NB4 (cell line): ENCODE data around the gene KCTD12.

ENCODE experiments used
- DNase-seq: peaks from one replicate; pipeline ENCODE4 v3.0.0; 2010; ENCODE audit warnings: low read depth
- H3K4me3 ChIP-seq: one replicate; pipeline ENCODE4 v1.5.1; 2011; ENCODE audit warnings: mild to moderate bottlenecking, low read depth, low read length, moderate library complexity
- CTCF ChIP-seq: IDR thresholded peaks from one replicate; pipeline ENCODE4 v1.5.1; 2012; ENCODE audit warnings: low read depth, low read length
- MYC ChIP-seq: IDR thresholded peaks from 2 replicates; pipeline ENCODE4 v1.6.1; 2011; ENCODE audit warnings: low read depth, low read length
- POLR2A ChIP-seq: IDR thresholded peaks from 2 replicates; pipeline ENCODE4 v1.6.1; 2011; ENCODE audit warnings: mild to moderate bottlenecking; ENCODE audit not compliant: insufficient read length; ENCODE audit errors: extremely low read depth
- TF ChIP-seq, protein P1 (sequence below): IDR thresholded peaks from 2 replicates; pipeline ENCODE4 v1.6.1; 2011; ENCODE audit warnings: low read depth, low read length

Gene KCTD12

GRCh38 chr13:76890021-76890420 lies 3.8 kb upstream of the KCTD12 start:
- TF ChIP-seq POLR2A, result no peak
- no peak for DNase-seq
- no peak overlapping the region for H3K4me3 ChIP-seq

GRCh38 chr13:76889254-76889653 lies 3.0 kb upstream of the KCTD12 start:
- no peak for TF ChIP-seq CTCF
- H3K4me3 ChIP-seq, result no peak overlapping the region
- no peak for DNase-seq

GRCh38 chr13:76888421-76888820 lies 2.2 kb upstream of the KCTD12 start:
- H3K4me3 ChIP-seq, result no peak overlapping the region
- no peak for DNase-seq
- no peak for TF ChIP-seq MYC
- TF ChIP-seq, protein P1, sequence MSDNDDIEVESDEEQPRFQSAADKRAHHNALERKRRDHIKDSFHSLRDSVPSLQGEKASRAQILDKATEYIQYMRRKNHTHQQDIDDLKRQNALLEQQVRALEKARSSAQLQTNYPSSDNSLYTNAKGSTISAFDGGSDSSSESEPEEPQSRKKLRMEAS, result no peak
- no peak for TF ChIP-seq POLR2A
- TF ChIP-seq CTCF, result no peak

- no peak for TF ChIP-seq CTCF
- TF ChIP-seq POLR2A, result no peak
- TF ChIP-seq, protein P1, result no peak
- no peak for TF ChIP-seq MYC
- no peak overlapping the region for H3K4me3 ChIP-seq
- no peak for DNase-seq
These were observed 915 bp upstream of the KCTD12 start for GRCh38 chr13:76887076-76887563.

GRCh38 chr13:76886005-76886291 lies 257 bp downstream of the KCTD12 start:
- TF ChIP-seq, protein P1, result peak; percentile 45; the same call in 1 of the 2 replicates
- TF ChIP-seq POLR2A, result no peak
- H3K4me3 ChIP-seq, result peak overlapping the region; percentile 8
- DNase-seq, result no peak

GRCh38 chr13:76885203-76886004 lies 801 bp downstream of the KCTD12 start:
- peak overlapping the region; percentile 21 for H3K4me3 ChIP-seq
- DNase-seq, result peak; percentile 74
- TF ChIP-seq POLR2A (no peak), CTCF (peak; percentile 18), MYC (peak; percentile 49; the same call in 1 of the 2 replicates)
- TF ChIP-seq, protein P1, result peak; percentile 65

DNA sequence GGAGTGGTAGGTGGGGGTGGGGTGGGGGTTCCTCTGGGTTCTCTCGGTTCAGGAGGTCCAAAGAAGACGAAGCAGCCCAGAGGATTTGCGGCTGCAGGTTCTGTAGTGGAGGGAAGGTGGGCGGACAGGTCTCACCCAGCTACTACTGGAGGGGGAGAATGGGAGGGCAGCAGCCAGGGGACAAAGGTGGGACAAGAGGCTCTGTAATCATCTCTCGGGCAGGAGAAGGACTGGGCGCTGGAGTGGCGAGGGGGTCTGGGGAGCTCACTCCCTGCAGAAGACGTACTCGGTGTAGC lies 1.4 kb downstream of the KCTD12 start:
- H3K4me3 ChIP-seq, result peak overlapping the region; percentile 21
- DNase-seq, result no peak
- TF ChIP-seq MYC, result no peak
- no peak for TF ChIP-seq CTCF
- TF ChIP-seq, protein P1, result no peak
- TF ChIP-seq POLR2A, result no peak
